ENCODE data around the gene MEGF10. TPM values are rescaled to one million over a fixed set of nuclear protein-coding genes. Genes with fewer than 3 reads are reported as not detected.

The MEGF10 gene
- total RNA-seq, 3 donors from 2014 or later: 0.70 to 4.9 (median 0.81) TPM

GRCh38 chr5:127275641-127276193 lies 14.9 kb upstream of the MEGF10 start:
- Histone ChIP-seq H3K9me3 (no peaks in the 10 kb centered on the region), H3K4me3 (no peak overlapping the region), H3K36me3 (ENCODE audit: low read depth) (no peaks in the 10 kb centered on the region), H3K4me1 (ENCODE audit: low read depth) (no peaks in the 10 kb centered on the region)
- no peak for DNase-seq
- no peak for TF ChIP-seq CTCF (IDR thresholded peaks at IDR 0.05)
- no peak for ATAC-seq
- intact Hi-C loops (cut with DNase I, micrococcal nuclease): no loop called here

GRCh38 chr5:127280491-127281220 lies 9.9 kb upstream of the MEGF10 start:
- no peak for ATAC-seq
- H3K9me3 ChIP-seq: no peaks in the 10 kb centered on the region
- no peaks in the 10 kb centered on the region for H3K4me1 ChIP-seq (ENCODE audit: low read depth)
- no peaks in the 10 kb centered on the region for H3K36me3 ChIP-seq (ENCODE audit: low read depth)
- DNase-seq: no peak
- no peak overlapping the region for H3K4me3 ChIP-seq
- no peak for TF ChIP-seq CTCF (IDR thresholded peaks at IDR 0.05)
- intact Hi-C loops (cut with DNase I, micrococcal nuclease): no loop called here

GRCh38 chr5:127281609-127282008 lies 9.0 kb upstream of the MEGF10 start:
- TF ChIP-seq CTCF (IDR thresholded peaks at IDR 0.05): no peak
- no peaks in the 10 kb centered on the region for H3K4me1 ChIP-seq (ENCODE audit: low read depth)

GRCh38 chr5:127288676-127289075 lies 1.9 kb upstream of the MEGF10 start:
- no peak for TF ChIP-seq CTCF (IDR thresholded peaks at IDR 0.05)
- intact Hi-C loops (cut with DNase I, micrococcal nuclease): no loop called here

More at GRCh38 chr5:127281609-127282008, 9.0 kb upstream of the MEGF10 start:
- Histone ChIP-seq H3K4me3 (no peak overlapping the region), H3K36me3 (ENCODE audit: low read depth) (no peaks in the 10 kb centered on the region), H3K9me3 (no peaks in the 10 kb centered on the region)
- ATAC-seq: no peak
- no peak for DNase-seq
- intact Hi-C loops (cut with DNase I, micrococcal nuclease): no loop called here

GRCh38 chr5:127290946-127291693 lies 524 bp downstream of the MEGF10 start:
- no peak for TF ChIP-seq CTCF (IDR thresholded peaks at IDR 0.05)
- peaks cover 9% of the 10 kb centered on the region for H3K4me1 ChIP-seq (ENCODE audit: low read depth)
- DNase-seq (peak in 2 of 3 donors; percentile 13 to 42), ATAC-seq (peak; percentile 34)
- H3K9me3 ChIP-seq: no peaks in the 10 kb centered on the region
- H3K4me3 ChIP-seq: no peak overlapping the region
- H3K36me3 ChIP-seq (ENCODE audit: low read depth): no peaks in the 10 kb centered on the region
- intact Hi-C loops (cut with DNase I, micrococcal nuclease): loop anchor here in 1 of 2 donors (2.0 kb wide), 1 partner anchor 202 kb away; no protein-coding TSS in a partner anchor

More at GRCh38 chr5:127288676-127289075, 1.9 kb upstream of the MEGF10 start:
- no peak for ATAC-seq
- no peak for DNase-seq
- no peak overlapping the region for H3K4me3 ChIP-seq
- no peaks in the 10 kb centered on the region for H3K36me3 ChIP-seq (ENCODE audit: low read depth)
- H3K4me1 ChIP-seq (ENCODE audit: low read depth): peaks cover 9% of the 10 kb centered on the region
- H3K9me3 ChIP-seq: no peaks in the 10 kb centered on the region

Data from mucosa of descending colon (tissue), 3 donors.